HG02798 (cell line): Measurements from ENCODE around the gene MIPOL1.
A peak's percentile ranks its signal among the peaks of the same experiment; 100 is the strongest.

Experiments
- ATAC-seq: cut with Tn5 transposase; IDR thresholded peaks from one replicate; pipeline ENCODE4 v1.9.1; 2021; ENCODE audit warnings: mild to moderate bottlenecking; ENCODE audit not compliant: unreplicated experiment, poor library complexity

The MIPOL1 gene

DNA sequence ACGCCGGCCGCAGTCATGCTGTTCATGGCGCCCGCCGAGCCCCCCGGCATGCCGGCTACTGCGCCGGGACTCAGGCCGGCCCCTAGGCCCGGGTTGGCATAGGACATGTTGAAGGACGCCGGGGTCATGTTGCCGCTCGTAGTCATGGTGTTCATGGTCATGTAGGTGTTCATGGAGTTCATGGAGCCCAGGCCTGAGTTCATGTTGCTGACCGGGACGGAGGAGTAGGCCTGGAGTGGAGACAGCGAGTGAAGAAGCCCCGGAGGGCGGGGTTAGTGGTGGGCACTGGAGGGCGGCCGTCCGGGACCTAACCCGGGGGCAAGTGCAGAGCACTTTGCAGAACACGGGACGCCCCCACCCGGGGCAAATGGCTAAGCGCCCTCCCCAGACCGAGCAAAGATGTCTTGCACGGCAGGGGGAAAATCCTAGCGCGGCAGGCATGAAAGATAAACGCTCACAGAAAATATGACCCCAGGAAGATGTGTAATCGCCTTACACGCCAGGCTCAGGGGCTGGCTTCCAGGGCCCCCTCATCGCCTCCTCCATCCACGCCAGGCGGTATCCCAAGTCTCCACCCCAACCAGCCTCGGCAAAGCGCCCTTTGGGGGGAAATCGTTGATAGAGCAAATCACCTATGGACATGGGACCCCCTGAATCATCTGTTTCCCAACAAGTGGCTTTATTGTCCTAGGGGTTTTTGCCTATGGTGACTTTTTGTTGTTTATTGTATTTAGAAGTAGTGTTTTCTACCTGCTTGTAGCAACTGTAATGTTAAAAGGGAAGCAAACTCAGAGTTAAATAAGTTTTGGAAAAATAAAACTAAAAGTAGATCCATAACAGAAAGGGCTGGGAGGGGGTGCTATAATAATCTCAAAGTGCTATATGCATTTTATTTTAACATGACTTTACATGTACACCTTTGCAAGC, 395.0 kb downstream of the MIPOL1 start:
- ATAC-seq, result no peak

DNA sequence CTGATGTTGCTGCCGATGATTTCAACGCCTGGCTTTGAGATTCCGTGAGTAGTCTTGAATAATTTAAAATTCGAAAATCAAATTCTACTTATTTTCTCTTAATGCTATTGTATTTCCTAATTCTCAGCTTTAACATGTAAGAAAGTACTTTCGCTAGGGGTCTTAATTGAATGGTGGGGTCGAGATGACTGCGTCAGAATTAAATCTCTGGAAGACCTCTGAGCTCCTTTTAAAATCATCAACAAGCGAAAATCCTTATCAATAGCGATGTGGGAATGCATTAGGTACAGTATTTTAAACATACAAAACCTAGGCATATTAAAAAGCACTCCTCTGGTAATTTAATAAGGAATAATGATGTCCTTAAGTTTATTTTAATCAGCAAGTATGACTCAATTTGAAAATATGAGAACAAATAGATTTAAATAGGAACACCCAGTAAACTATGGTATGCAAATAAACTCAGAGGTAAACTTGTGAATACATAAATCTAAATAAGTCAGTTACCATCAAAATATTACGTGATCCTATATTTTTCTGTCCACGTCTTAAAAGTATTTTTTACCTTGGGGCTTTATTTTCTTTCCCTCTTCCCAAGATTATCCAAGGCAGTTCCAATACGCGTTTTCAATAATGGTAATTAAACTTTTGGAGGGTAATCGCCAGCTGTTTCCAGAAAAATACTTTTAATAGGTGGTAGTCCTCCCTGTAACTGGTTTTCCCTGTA, 395.9 kb downstream of the MIPOL1 start:
- no peak for ATAC-seq

DNA sequence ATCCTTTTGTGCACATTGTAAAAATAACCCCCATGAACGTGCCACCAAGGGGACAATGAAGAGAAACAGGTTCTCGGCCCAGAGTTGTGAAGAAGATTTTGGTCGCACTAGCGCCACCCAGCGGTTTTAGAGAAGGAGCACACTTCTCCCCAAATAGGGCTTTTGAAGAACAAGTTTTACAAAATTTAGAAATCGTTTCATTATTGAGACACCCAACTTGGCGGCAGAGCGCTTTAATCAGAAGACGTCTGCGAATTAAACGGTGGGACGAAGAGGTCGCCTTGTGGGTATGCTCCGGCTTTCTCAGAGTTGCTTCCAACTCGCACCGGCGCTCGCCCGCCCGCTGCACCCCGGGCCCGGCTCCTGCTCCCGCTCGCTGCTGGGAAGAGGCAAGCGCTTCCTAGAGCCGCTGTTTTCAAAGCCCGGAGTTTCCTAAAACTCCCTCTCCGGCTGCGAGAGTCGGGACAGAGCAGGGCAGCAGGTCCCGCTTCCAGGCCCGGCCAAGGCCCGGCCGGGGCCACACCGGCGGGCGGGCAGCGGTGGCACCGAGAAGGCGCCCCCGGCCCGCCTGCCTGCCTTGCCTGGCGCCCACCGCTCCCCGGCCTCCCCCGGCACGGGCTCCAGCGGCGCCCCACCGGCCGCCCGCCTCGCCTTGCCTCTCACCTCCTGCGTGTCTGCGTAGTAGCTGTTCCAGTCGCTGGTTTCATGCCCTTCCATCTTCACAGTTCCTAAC, 396.7 kb downstream of the MIPOL1 start:
- no peak for ATAC-seq

DNA sequence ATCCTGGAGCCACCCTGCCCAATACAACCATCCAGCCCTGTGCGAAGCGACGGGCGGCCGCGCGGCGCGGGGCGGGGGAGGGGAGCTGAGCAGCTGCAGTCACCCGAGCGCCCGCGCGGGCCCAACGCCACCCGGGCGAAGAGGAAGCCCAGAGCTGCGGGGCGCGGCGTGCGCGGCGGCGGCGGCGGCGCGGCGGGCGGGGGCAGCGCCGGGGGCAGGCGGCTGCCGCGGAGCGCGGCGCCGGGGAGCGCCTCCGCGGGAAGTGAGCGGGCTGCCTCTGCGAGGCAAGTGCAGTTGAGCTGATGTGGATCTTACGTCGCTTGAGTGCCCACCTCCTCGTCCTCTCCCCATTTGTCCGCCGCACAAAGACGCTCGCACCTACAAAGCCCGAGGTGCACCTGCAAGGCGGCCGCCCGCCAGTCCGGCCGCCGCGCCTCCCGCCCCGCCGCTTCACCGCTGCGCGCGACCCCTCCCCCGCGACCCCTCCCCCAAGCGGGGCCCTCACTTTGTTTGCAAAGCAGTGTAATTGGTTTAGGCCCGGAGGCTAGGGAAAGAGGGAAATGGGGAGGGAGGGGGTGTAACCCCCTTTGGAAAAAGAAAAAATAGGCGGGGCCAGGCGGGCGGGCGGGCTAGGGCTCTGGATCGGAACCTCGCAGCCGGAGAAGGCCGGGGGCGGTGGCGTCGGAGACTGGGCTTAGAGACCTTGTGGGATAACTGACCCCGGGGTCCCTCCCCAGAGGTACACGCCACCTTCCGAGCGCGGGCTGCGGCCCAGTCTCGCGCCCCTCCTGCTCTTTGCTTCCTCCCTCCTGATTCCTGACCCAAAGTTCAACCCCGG, 397.5 kb downstream of the MIPOL1 start, which contains the start of the genes FOXA1 and TTC6:
FOXA1 (minus strand) TSS at position 279 of the 838 bp plus-strand sequence; CDS start at position 2, 277 bp downstream.
TTC6 (plus strand) TSS at position 659 of the 838 bp plus-strand sequence. CDS start 26,436 bp downstream, outside the sequence.
- ATAC-seq, result no peak

DNA sequence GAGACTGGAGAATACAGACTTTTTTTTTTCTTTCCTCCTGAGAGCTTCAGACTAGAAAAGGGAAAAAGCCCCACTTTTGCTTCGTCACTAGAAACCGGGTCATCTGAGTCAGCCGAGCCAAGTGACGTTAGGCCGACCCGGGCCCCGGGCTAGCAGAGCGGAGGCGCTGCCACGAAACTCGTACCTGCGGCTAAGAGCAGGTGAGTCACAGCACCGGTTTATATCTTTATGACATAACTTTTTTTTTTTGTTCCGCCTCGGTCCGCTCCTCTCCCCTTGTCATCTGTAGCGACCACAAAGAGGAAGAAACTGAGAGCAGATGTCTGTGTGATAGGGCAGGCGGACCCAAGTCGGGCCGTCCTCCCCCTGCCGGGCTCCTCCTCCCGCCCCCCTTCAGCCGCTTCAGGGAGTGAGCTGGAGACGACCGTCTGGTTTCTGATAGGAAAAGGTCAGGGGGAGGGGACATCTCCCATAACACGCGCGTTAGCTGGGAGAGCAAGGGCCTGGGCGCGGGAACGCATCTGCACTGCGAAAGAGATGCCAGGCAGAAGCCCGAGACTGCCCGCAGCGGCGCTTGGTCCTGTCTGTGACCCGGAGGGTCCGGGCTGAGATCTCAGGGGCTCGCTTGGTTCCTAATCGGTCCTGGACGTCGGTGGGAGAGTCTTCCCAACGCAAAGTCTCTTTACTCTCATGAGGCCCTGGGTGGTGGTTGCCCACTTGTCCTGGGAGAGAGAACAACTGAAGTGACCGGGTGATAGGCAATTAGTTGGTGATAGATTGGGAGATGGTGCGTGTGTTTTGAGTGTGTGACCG, 398.3 kb downstream of the MIPOL1 start:
- ATAC-seq, result peak; percentile 51

DNA sequence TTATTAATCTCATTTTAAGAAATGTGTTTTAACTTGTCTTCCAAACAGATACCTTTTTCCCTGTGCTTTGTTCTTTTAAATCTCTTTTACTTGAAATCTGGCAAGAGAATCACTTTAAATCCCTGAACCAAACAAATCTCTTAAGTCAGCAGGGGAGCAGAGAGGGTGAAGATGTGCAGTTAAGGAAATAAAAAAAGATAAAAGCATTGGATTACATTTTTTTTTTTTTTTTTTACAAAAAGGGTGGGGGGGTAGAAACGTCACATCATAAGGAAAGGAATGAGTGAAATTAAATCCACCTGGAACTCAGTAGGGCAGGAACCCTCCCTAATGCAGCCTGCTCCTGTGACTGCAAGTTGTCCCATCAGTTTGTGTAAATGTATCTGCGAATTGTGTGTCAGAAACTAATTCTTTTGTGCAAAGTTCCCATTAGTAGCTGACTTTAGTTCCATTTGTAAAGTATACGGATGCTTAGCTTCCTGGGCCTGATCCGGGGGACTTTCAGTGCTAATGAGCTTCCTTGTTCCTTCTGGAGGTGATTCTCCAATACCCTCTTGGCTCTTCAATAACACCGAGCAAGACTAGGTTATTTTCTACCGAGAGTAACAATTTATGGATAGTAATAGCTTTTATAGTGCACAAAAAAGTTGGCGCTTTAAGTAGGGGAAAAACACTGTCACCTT, 399.2 kb downstream of the MIPOL1 start:
- ATAC-seq, result no peak

DNA sequence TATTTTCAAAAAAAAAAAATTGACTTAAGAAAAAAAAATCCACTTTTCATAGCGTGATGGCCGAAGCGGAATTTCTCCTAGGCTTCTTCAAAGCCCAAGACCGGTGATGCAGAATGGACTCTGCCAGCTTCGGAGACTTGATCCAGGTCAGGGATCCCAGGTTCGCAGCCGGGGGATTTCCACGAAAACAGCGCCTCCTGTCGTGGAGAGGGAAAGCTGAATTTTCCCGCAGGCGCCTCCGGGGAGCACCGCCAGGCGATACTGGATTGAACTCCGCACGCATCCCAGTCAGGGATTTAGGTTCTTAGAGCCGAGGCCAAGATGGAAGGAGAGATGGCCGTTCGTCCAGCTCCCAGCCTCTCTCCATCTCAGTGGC, 399.8 kb downstream of the MIPOL1 start:
- no peak for ATAC-seq

DNA sequence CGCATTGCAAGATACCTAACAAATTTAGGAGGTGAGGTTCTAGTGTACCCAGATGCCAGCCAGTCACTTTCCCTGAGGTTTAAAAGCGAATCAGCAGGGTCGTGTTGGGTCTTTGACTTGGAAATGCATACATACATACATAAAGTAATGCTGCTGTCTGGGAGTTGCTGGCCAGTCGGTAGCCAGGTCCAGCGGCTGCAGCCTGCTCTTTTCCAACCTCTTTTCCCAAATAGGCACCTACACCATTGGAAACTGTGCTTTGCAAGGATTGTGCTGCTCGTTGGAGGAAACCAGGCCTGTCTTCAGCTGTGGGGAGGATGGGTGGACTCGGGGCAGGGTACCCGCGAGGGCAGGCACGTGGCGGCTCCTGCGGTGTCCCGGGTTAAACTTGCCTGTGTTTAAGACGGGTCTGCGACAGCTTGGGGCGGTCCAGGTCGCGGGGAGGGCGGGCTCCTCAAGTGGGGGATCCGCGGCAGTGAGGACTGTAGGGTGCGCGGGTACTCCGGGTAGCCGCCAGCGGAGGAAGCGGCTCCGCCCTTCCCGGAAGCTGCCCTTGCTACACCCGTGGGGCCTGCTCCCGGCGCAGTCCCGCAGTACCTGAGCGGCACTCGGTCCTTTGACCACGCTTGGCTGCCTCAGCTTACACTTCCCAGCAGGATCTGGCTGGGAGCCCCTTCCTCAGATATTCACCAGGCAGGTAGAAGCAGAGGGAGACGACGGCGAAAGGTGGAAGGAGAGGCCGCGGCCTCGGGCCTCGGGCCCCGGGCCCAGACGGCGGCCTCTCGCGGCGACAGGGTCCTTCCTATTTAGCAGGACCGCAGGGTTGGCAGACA, 400.4 kb downstream of the MIPOL1 start:
- no peak for ATAC-seq

DNA sequence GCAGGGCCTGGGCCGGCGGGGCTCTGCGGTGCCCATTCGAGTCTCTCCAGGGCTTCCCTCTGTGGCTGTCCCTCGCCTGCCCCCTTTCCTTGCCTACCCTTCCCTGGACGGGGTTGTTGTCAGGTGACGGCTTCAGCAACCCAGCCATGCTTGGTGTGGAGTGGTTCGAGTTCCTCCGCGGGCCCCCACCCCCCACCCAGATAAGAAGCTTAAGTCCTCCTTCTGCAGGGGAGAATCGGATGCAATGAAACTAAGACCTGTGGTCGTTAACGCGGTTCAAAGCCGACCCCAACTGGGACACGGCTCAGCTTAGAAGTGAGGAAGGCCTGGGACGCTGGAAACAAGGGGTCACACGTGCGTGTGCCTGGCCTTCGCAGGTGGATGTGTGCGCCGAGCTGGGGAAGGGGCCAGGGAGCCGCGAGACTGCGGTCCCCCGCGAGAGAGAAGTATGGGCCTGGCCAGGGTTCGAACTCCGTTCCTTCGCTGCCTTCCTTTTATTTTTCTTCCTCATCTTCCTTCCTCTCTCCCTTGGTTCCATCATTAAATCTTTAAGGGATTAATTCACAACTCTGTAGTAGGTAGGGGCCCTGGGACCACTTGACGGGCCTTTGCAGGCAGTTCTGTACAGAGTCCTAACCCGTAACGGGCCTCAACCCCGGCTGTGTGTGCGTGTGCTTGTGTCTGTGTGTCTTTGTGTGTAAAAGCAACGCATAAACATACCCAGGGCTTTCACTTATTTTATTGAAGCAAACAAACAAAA, 401.2 kb downstream of the MIPOL1 start:
- no peak for ATAC-seq

DNA sequence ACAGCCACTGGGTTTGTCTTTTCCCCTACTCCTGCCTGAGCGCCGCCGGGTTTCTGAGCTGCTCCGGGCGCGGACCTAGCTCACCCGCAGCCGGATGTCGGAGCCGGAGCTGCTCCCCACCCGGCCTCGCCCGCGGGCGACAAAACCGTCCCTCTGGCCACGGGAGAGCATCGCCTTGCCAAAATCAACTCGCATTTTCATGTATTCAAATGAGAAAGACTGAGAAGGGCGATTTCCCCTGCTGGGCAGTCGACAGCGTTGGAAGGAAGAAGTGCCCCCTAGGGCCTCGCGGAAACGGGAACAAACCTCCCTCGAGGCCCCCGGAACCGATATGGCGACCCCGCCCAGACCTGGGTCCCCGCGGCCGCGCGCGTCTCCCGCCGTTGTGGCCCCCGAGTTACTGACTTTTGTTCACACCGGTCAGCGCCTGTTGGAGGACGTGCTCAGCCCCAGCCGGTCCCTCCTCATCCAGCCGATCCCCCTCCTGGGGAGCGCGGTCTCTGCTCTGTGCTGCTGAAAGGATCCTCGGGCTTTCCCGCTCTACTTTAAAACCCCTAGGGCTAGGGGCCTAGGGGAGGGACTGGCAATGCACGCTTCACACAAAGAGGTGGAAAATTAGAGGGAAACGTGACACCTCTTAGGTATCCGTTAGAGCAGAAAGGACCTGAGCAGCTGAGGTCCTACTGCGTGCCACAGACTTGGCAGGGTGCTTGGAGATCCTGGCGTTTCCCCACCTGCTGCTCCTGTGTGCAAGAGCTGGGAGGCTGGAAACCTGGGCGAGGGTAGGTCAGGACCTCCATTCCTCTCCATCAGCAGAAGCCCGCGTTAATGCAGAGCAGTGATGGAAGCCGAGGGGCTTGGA, 402.0 kb downstream of the MIPOL1 start:
- no peak for ATAC-seq

DNA sequence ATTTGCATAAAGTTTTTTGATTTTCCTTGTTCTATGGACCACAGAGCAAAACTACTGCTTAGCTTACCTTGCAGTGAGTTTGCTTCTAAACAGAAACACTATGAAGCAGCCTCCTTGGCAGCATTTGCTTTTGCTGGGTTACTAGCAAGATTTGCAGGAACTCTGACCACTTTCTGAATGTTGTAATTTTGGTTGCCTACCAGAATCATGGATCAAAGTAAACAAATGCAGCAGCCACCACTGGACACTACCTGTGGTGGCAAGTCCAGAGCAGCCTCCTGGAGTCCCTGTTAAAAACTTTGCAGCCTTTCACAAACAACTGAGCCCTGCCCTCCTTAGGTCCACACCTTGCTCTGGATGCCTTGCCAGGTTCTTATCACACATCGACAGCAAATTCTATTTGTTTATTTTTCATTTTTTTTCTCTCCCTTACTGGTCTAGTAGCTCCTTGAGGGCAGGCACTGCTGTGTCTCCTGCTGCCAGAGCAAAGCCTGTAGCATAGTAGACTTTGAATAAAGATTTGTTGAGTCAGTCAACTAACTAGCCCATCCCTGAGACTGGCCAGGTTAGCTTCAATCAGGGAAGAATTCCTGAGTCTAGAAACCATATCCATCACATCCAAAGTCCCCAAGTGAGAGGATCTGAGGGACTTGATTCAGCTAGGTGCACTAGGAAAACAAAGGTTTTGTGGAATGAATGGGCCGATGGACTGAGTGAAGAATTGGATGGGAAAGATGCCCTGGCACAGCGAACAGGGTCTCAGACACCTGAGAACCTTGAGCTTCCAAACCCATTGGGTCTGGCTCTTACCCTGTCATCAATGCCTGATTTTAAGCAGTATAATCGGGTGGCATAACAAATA, 403.4 kb downstream of the MIPOL1 start:
- ATAC-seq, result no peak

DNA sequence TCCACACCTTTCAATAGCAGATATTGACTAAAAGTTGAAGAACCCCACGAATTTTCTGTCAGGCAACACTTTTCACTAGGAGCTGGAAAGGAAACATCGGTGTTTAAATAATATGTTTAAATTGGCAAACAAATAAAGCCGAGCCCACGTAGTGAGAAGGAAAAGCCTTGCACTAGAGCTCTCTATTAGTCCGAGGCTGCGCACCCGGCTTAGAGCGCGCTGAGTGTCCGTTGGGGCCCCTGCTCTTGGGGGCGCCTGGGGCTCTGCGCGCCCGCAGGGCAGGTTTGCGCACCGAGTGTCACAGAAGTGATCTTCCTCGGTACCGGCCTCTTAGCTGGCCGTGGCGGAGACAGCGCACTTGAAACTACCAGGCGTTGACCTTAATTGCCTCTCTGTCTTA, 404.1 kb downstream of the MIPOL1 start:
- no peak for ATAC-seq
